HepG2 (cell line): ENCODE measurements around the gene EEIG1. TPM values are rescaled to one million over a fixed set of nuclear protein-coding genes. Genes with fewer than 3 reads are reported as not detected.

Source experiments
- ATF6 ChIP-seq: sonication (generic); formaldehyde crosslinking; conservative IDR thresholded peaks from 2 replicates; pipeline ENCODE4 v1.4.0; 2020; ENCODE audit warnings: missing genetic modification reagents
- BRCA1 ChIP-seq: sonication (generic); formaldehyde crosslinking; IDR thresholded peaks from 2 replicates; pipeline ENCODE4 v1.4.0; 2020; ENCODE audit warnings: missing genetic modification reagents
- DDIT3 ChIP-seq: sonication (generic); formaldehyde crosslinking; IDR thresholded peaks from 2 replicates; pipeline ENCODE4 v1.4.0; 2020; ENCODE audit warnings: mild to moderate bottlenecking, missing genetic modification reagents
- DNMT1 ChIP-seq: sonication (generic); formaldehyde crosslinking; IDR thresholded peaks from 2 replicates; pipeline ENCODE4 v1.5.1; 2020; ENCODE audit warnings: mild to moderate bottlenecking, missing genetic modification reagents
- HMGA1 ChIP-seq: sonication (generic); formaldehyde crosslinking; conservative IDR thresholded peaks from 2 replicates; pipeline ENCODE4 v1.4.0; 2020; ENCODE audit warnings: missing genetic modification reagents
- MZF1 ChIP-seq: sonication (generic); formaldehyde crosslinking; IDR thresholded peaks from 2 replicates; pipeline ENCODE4 v1.8.1; 2023; ENCODE audit warnings: mild to moderate bottlenecking, missing genetic modification reagents, borderline replicate concordance
- PATZ1 ChIP-seq: sonication (generic); formaldehyde crosslinking; IDR thresholded peaks from 2 replicates; pipeline ENCODE4 v1.4.0; 2020; ENCODE audit warnings: missing genetic modification reagents
- POLR2AphosphoS2 ChIP-seq: IDR thresholded peaks from 2 replicates; pipeline ENCODE4 v1.6.1; 2011; ENCODE audit warnings: low read depth, low read length, improper control_type of control experiment
- RFX3 ChIP-seq: IDR thresholded peaks from 2 replicates; pipeline ENCODE4 v1.6.1; 2016; ENCODE audit warnings: missing biosample characterization, missing genetic modification reagents
- SP140L ChIP-seq: sonication (generic); formaldehyde crosslinking; IDR thresholded peaks from 2 replicates; pipeline ENCODE4 v1.4.0; 2020; ENCODE audit warnings: missing genetic modification reagents, borderline replicate concordance
- SRF ChIP-seq: IDR thresholded peaks from 2 replicates; pipeline ENCODE4 v1.6.1; 2011; ENCODE audit warnings: mild to moderate bottlenecking, low read depth, low read length, moderate library complexity
- TERF1 ChIP-seq: sonication (generic); formaldehyde crosslinking; IDR thresholded peaks from 2 replicates; pipeline ENCODE4 v1.8.0; 2022; ENCODE audit warnings: mild to moderate bottlenecking, missing genetic modification reagents, moderate library complexity
- TRIM24 ChIP-seq: sonication (generic); formaldehyde crosslinking; IDR thresholded peaks from 2 replicates; pipeline ENCODE4 v1.8.0; 2022; ENCODE audit warnings: mild to moderate bottlenecking, missing genetic modification reagents
- YEATS2 ChIP-seq: sonication (generic); formaldehyde crosslinking; IDR thresholded peaks from 2 replicates; pipeline ENCODE4 v1.4.0; 2020; ENCODE audit warnings: missing genetic modification reagents, borderline replicate concordance
- ZBTB7A ChIP-seq: sonication (generic); formaldehyde crosslinking; IDR thresholded peaks from 2 replicates; pipeline ENCODE4 v1.8.0; 2022; ENCODE audit warnings: mild to moderate bottlenecking, missing genetic modification reagents
- ZNF543 ChIP-seq: sonication (generic); formaldehyde crosslinking; IDR thresholded peaks from 2 replicates; pipeline ENCODE4 v1.4.0; 2020; ENCODE audit warnings: mild to moderate bottlenecking, missing genetic modification reagents
- ZNF550 ChIP-seq: sonication (generic); formaldehyde crosslinking; IDR thresholded peaks from 2 replicates; pipeline ENCODE4 v1.4.0; 2020; ENCODE audit warnings: mild to moderate bottlenecking, missing genetic modification reagents, borderline replicate concordance
- ZNF567 ChIP-seq: sonication (generic); formaldehyde crosslinking; IDR thresholded peaks from 2 replicates; pipeline ENCODE4 v1.8.1; 2023; ENCODE audit warnings: mild to moderate bottlenecking, missing genetic modification reagents, borderline replicate concordance
- ZNF570 ChIP-seq: sonication (generic); formaldehyde crosslinking; IDR thresholded peaks from 2 replicates; pipeline ENCODE4 v1.4.0; 2020; ENCODE audit warnings: mild to moderate bottlenecking, missing genetic modification reagents, borderline replicate concordance
- ZNF607 ChIP-seq: sonication (generic); formaldehyde crosslinking; IDR thresholded peaks from 2 replicates; pipeline ENCODE4 v1.5.1; 2020; ENCODE audit warnings: missing genetic modification reagents, mild to moderate bottlenecking, borderline replicate concordance
- ZNF841 ChIP-seq: sonication (generic); formaldehyde crosslinking; IDR thresholded peaks from 2 replicates; pipeline ENCODE4 v1.8.1; 2023; ENCODE audit warnings: missing genetic modification reagents, borderline replicate concordance
- ZSCAN29 ChIP-seq: sonication (generic); formaldehyde crosslinking; conservative IDR thresholded peaks from 2 replicates; pipeline ENCODE4 v1.4.0; 2020; ENCODE audit warnings: mild to moderate bottlenecking, missing genetic modification reagents
- polyA plus RNA-seq, 8 experiments: library from polyadenylated mRNA; depleted of rRNA in 3 of 8; stranded (reverse) in 7 of 8; unstranded in 1 of 8; fragments of >200 nt; fragmentation: Illumina TruSeq in 4 of 8; extraction: Trizol in 4 of 8; gene quantifications; 2 replicates each; pipeline versions ENCODE4 v1.2.1 to v1.2.3, GENCODE V29; 2011 to 2016; ENCODE audit warnings: low read depth in 4 of 8, missing spikeins in 1 of 8, mixed read lengths in 1 of 8; ENCODE audit not compliant: insufficient read depth in 1 of 8
- total RNA-seq, 5 experiments: library from RNA; depleted of rRNA; stranded (reverse); fragments of >200 nt; fragmentation: Illumina TruSeq; extraction: Trizol; gene quantifications; 2 replicates each; pipeline ENCODE4 v1.2.3, GENCODE V29; 2016; ENCODE audit warnings: low read depth in 1 of 5

EEIG1 gene
- total and polyA plus RNA-seq, 2 of the 13 experiments (the other 11 are each of a cell fraction or from before 2014, with no cell fraction given), result 16.6 to 25.2 TPM

- peak; percentile 100 for TF ChIP-seq PATZ1 (CRISPR knock-in tag)
- peak; percentile 92 for TF ChIP-seq ZBTB7A
- 0 out of 2 replicates have a peak, but pooled peaks have one; percentile 22 for TF ChIP-seq YEATS2 (CRISPR knock-in tag)
- TF ChIP-seq DNMT1 (CRISPR knock-in tag), result peak; percentile 60; the same call in 1 of the 2 replicates
- TF ChIP-seq SRF, result peak; percentile 47; the same call in 1 of the 2 replicates
- peak; percentile 75; the same call in 1 of the 2 replicates for TF ChIP-seq ZNF607 (CRISPR knock-in tag)
- TF ChIP-seq TRIM24, result no peak
- TF ChIP-seq SP140L (CRISPR knock-in tag), result no peak
- no peak for TF ChIP-seq HMGA1 (CRISPR knock-in tag)
- TF ChIP-seq TERF1 (CRISPR knock-in tag), result no peak
- TF ChIP-seq POLR2AphosphoS2, result no peak
- TF ChIP-seq ZNF567 (CRISPR knock-in tag), result no peak; the same call in 1 of the 2 replicates
- TF ChIP-seq ATF6, result no peak
- TF ChIP-seq ZNF841 (CRISPR knock-in tag), result no peak; the same call in 1 of the 2 replicates
- 0 out of 2 replicates have a peak, but pooled peaks have one; percentile 20 for TF ChIP-seq MZF1
- peak; percentile 69 for TF ChIP-seq RFX3
- 0 out of 2 replicates have a peak, but pooled peaks have one; percentile 62 for TF ChIP-seq BRCA1
- no peak for TF ChIP-seq ZNF570 (CRISPR knock-in tag)
- TF ChIP-seq ZSCAN29 (CRISPR knock-in tag), result no peak
- no peak for TF ChIP-seq DDIT3
- TF ChIP-seq ZNF543 (CRISPR knock-in tag), result peak; percentile 73
- no peak for TF ChIP-seq ZNF550 (CRISPR knock-in tag)
These were observed 30.1 kb downstream of the EEIG1 start (continued) for GRCh38 chr9:127950513-127951289.
